Measurements from ENCODE around the gene MOGAT3. TPM values are rescaled to one million over a fixed set of nuclear protein-coding genes. Genes with fewer than 3 reads are reported as not detected.

The MOGAT3 gene
- total and polyA plus RNA-seq, 2 of the 4 experiments (the other 2 are of a cell fraction): not detected

DNA sequence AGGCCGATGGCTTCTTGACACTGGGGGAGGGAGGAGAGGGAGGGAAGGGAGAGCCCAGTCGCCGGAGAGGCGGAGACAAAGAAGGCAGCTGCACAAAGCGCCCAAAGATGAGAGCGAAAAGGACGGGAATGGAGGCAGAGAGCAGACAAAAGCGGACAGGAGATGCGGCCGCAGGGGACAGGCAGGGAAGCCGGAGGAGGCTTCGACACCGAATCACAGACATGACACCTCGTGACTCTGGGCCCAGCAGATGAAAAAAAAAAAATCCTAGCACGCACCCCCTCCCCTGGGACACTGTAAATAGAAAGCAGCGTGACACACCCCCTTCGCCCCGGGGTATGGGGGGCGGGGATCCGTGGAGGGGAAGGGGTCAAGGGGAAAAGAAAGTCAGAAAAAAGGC, 21.7 kb downstream of the MOGAT3 start:
- Histone ChIP-seq H2AK5ac (ENCODE audit: low read depth, low read length) (no peak overlapping the region), H3K4me2 (ENCODE audit: low read depth, low read length) (peak overlapping the region; percentile 14; the same call in 1 of the 2 replicates), H3K9me1 (ENCODE audit: insufficient read depth, low read length) (no peaks in the 10 kb centered on the region), H2BK5ac (ENCODE audit: low read depth, low read length, poor library complexity, severe bottlenecking) (no peak overlapping the region), H3K4ac (ENCODE audit: low read depth, low read length) (no peak overlapping the region), H3K27ac (ENCODE audit: insufficient read depth, low read length) (no peak overlapping the region), H3K27me3 (ENCODE audit: control insufficient read depth, insufficient read depth, low read length) (peaks cover 61% of the 10 kb centered on the region), H3K4me3 (ENCODE audit: insufficient read depth, low read depth, low read length) (no peak overlapping the region), H4K8ac (ENCODE audit: low read depth in 2 of 2, low read length in 2 of 2) (no peak overlapping the region), H3K9me3 (ENCODE audit: control insufficient read depth, insufficient read depth, low read length) (peaks cover 2% of the 10 kb centered on the region; the same call in 1 of the 2 replicates), H3K36me3 (ENCODE audit: control insufficient read depth, insufficient read depth, low read length) (no peaks in the 10 kb centered on the region), H3K23ac (ENCODE audit: low read depth, low read length) (no peak overlapping the region), H3K14ac (replicated peaks; ENCODE audit: low read depth, low read length) (no peak overlapping the region), H3K79me1 (ENCODE audit: low read depth in 1 of 2, low read length in 2 of 2) (no peaks in the 10 kb centered on the region), H2AFZ (replicated peaks; ENCODE audit: low read length, poor library complexity) (no peak overlapping the region), H2BK15ac (ENCODE audit: low read depth, low read length) (no peak overlapping the region), H3K18ac (ENCODE audit: low read depth, low read length) (no peak overlapping the region), H2BK20ac (ENCODE audit: low read depth, low read length) (no peak overlapping the region), H3K4me1 (ENCODE audit: control insufficient read depth, insufficient read depth, low read length) (no peaks in the 10 kb centered on the region; the same call in 1 of the 2 replicates), H4K20me1 (ENCODE audit: insufficient read depth, low read length) (no peaks in the 10 kb centered on the region; the same call in 1 of the 2 replicates), H4K5ac (ENCODE audit: low read depth, low read length) (no peak overlapping the region), H4K91ac (ENCODE audit: insufficient read depth, low read depth, low read length) (no peak overlapping the region), H3K9ac (ENCODE audit: low read depth, low read length) (no peak overlapping the region), H2BK120ac (ENCODE audit: low read depth, low read length) (no peak overlapping the region), H3K56ac (ENCODE audit: extremely low read depth, insufficient read depth, low read length) (no peak overlapping the region), H2AK9ac (replicated peaks; ENCODE audit: low read depth, low read length, poor library complexity) (no peak overlapping the region)
- in situ Hi-C loops (cut with MboI; ENCODE audit: low sequenced_read_pairs): no loop called here
- no peak for TF ChIP-seq RAD21 (IDR thresholded peaks at IDR 0.05; ENCODE audit: low read length)
- TF ChIP-seq NFE2L2 (IDR thresholded peaks at IDR 0.05; ENCODE audit: low read depth, low read length): no peak
- TF ChIP-seq, protein P1, sequence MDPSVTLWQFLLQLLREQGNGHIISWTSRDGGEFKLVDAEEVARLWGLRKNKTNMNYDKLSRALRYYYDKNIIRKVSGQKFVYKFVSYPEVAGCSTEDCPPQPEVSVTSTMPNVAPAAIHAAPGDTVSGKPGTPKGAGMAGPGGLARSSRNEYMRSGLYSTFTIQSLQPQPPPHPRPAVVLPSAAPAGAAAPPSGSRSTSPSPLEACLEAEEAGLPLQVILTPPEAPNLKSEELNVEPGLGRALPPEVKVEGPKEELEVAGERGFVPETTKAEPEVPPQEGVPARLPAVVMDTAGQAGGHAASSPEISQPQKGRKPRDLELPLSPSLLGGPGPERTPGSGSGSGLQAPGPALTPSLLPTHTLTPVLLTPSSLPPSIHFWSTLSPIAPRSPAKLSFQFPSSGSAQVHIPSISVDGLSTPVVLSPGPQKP (IDR thresholded peaks at IDR 0.05; ENCODE audit: borderline replicate concordance, low read depth, low read length): no peak
- TF ChIP-seq, protein P2, sequence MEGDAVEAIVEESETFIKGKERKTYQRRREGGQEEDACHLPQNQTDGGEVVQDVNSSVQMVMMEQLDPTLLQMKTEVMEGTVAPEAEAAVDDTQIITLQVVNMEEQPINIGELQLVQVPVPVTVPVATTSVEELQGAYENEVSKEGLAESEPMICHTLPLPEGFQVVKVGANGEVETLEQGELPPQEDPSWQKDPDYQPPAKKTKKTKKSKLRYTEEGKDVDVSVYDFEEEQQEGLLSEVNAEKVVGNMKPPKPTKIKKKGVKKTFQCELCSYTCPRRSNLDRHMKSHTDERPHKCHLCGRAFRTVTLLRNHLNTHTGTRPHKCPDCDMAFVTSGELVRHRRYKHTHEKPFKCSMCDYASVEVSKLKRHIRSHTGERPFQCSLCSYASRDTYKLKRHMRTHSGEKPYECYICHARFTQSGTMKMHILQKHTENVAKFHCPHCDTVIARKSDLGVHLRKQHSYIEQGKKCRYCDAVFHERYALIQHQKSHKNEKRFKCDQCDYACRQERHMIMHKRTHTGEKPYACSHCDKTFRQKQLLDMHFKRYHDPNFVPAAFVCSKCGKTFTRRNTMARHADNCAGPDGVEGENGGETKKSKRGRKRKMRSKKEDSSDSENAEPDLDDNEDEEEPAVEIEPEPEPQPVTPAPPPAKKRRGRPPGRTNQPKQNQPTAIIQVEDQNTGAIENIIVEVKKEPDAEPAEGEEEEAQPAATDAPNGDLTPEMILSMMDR (conservative IDR thresholded peaks at IDR 0.05; ENCODE audit: low read depth, low read length): no peak
- no peak for TF ChIP-seq RCOR1 (IDR thresholded peaks at IDR 0.05; ENCODE audit: insufficient replicate concordance, low read length)
- no peak for TF ChIP-seq POLR2A (IDR thresholded peaks at IDR 0.05; ENCODE audit: low read depth, low read length)
- TF ChIP-seq BHLHE40 (IDR thresholded peaks at IDR 0.05; ENCODE audit: low read depth, low read length): no peak
- CTCF ChIA-PET: interaction anchor here (0.6 kb wide), 1 partner anchor 35 kb away, joined by 3 read pairs; no protein-coding TSS in a partner anchor
- DNase-seq (no peak), ATAC-seq (ENCODE audit: low read depth) (no peak)
- intact Hi-C loops (cut with micrococcal nuclease): no loop called here
- 0% methylated on average over 7 of the region's 20 CpGs; no CpG with 5 or more reads in 1 of the 2 experiments for WGBS, 2 experiments (ENCODE audit: extremely low coverage in 2 of 2, insufficient read length in 1 of 2)
- dilution Hi-C loops (cut with HindIII; ENCODE audit: low sequenced_read_pairs, unreplicated experiment): no loop called here
- BruUV-seq (replicated peaks): no TSS peak
- POLR2A ChIA-PET (ENCODE audit: unreplicated experiment): no interaction called here

Measured in IMR-90 (cell line).